MV-4-11 (cell line): ENCODE results near the gene CTIF.
"Not testable (repeated sequence)": the region's sequence is repeated elsewhere in the genome, so short reads cannot be mapped to it uniquely, and the experiment has no call there.

Source experiments
- DNase-seq: peaks from one replicate; lab custom pipeline; 2025; lab: John Stamatoyannopoulos, UW

The CTIF gene

DNA sequence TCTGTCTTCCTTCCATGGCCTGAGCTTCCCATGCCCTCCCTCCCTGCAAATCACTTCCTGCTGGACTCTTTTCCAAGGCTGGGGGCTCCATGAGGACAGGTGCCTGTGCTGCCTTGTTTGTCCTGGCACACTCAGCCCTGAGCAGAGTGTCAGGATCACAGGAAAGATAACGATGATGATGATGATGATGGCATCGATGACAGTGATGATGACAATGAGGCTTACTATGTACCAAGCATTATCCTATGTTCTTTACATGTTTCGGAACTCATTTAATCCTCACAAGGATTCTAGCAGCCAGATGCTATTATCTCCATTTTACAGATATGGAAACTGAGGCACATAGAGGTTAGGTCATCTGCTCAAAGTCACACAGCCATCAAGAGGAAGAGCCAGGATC lies 170.0 kb downstream of the CTIF start:
- DNase-seq: no peak

DNA sequence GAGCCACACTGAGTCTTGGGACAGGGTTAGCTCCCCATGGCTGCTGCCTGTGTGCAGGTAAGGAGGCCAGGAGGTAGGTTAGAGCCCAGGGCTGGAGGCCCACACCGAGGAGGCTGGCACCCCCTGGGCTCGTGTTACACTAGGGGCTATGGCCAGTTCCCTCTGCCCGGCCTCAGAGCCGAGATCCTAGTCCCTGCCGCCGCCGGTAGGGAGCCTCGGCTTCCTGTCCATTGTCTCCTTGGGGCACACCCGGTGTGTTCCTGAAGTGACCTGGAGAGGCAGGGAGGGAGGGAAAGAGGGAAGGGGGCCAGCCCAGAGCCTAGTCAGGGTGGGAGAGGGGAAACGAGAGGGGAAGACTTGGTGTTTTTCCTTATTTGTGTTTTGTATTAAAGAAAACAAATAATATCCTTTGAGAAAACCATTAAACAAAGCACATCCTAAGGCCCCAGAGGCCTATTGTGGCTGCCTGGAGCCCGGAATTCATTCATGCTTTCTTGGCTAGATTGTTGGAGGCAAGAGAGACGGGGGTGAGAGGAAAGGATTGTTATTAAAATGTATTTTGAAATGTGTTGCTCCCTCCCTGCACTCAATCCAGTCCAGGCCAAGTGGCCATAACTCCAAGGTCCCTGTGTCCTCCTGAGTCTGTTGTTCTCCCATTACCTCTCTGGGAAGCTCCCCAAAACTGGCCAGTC lies 170.7 kb downstream of the CTIF start:
- DNase-seq: no peak

DNA sequence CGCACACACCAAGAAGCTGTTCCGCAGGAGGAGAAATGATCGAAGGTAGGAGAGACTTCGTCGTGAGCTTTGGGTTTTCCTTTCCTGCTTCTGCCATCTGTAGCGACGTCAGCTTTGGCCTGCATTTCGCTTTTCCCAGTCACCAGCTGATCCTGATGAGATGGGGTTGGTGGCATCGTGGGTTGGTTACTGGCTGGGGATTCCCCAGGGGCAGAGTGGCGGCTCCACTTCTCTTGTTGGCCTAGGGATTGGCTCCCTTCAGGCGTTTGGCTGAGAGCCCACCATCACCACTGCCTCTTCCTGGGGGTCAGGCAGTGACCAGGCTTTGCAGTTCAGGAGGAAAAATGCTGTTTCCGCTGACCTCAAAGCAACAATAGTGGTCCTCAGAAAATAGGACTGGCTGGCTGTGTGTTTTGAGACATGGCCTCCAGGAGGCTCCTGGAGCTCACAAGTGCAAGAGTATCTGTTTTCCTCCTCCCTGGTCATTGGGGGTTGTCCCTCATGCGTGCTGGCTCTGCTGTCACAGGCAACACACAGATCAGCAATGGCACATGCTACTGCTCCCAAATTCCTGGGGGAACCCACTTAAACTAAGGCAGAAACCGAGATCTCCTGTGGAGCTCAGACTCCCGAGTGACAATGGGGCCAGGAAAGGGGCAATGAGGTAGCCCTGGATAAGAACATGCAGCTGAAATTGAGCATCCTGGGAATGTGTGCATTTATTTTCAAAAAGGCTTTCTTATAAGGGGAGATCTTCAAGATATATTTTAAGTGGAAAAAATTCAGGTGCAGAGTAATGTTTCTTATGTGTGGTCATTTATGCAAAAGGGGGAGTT lies 173.0 kb downstream of the CTIF start:
- peak; percentile 53 for DNase-seq

DNA sequence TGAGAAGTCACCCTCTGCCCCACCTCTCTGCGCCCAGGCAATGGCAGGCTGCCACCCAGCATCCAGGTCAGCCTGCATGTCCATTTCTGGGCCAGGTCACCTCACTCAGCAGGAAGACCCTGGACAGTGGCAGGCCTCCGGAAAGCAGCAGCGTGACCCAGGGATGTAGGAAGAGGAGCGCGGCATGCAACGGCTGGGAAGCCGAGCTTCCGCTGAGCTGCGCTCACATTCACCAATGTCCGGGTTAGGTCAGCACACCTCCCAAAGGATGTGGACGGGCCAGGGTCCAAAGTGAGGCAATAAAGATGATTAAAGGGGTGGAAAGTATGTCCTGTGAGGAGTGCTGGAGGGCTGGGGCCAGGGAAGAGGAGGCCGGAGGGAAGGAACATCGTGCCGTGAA lies 174.5 kb downstream of the CTIF start:
- no peak for DNase-seq

DNA sequence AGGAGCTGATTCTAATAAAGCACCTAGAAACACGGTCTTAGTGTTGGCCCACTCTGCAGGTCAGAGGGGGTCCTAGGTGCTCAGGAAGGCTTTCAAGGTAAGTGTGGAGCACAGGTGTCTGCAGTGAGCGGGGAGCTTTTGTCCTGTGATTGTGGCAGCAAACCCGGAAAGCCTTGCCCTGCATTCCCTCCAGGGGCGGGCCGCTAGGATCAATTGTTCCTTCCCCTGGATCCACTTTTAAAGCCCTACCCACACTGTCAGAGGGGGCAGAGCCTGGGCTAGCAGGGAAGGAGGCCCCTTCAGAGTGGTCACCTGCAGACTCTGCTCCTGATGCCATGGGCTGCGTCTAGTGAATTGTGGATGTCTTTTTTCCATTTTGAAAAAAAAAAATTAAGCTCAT lies 176.0 kb downstream of the CTIF start:
- no peak for DNase-seq

DNA sequence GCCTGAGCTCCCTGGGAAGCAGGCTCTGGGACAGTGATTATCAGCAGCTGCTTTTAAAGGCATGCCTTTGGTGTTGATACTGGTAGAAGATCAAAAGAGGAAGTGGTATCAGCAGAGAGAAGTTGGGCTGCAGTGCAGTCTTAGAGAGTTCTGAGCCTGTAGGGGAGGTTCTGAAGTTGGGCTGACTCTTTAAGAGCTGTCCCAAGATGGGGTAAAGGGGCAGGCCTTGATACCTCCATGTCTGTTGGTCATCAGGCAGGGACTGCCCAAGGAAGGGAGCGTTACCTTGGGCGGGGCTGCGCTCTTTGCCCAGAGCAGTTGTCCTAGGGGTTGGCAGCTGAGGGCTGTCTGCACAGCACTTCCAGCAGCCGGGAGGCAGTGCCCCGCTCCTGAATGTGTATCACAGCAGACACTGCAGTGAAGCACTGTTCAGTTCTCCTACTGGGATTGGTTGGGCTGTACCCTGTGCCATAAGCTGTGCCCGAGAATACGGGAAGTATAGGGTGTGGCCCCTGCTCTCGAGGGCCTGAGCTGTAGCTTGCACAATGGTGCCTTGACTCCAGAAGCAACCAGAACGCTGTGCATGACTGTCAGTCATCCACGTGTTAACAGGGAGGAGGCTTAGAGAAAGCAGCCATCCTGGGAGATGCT lies 177.0 kb downstream of the CTIF start:
- DNase-seq: peak; percentile 95

DNA sequence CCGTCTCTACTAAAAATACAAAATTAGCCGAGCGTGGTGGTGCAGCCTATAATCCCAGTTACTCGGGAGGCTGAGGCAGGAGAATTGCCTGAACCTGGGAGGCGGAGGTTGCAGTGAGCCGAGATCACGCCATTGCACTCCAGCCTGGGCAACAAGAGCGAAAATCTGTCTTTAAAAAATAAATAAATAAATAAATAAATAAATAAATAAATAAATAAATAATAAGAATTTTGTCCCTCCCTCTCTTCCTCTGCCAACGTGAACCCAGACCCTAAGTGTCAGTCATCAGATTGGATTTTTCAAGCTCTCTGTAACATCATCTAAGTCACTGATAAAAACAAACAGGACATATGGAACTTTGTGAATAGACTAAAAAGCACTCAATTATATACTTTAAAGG lies 178.4 kb downstream of the CTIF start:
- not testable (repeated sequence) for DNase-seq

DNA sequence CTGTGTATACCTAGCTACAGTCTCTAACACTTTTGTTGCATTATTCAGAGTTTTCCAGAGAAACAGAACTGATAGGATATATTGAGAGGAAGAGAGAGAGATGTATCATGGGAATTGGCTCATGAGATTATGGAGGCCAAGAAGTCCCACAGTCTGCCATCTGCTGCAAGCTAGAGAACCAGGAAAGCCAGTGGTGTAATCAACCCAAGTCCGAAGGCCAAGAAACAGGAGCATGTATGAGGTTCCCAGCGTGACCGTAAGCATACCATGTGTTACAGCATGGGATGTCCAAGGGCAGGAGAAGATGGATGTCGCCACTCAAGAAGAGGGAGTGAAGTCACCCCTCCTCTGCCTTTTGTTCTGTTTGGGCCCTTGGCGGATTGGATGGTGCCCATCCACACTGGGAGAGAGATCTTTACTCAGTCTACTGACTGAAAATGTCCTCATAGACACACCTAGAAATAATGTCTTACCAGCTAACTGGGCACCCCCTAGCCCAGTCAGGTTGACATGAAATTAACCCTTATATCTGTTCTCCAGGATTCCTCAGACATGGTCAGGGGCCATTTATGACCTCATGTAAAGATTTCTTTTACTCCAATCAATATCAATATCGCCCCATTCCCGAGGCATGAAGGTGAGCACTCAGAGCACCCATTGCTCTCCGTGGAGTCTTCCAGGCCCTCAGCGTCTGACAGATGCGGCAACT lies 179.6 kb downstream of the CTIF start:
- no peak for DNase-seq

DNA sequence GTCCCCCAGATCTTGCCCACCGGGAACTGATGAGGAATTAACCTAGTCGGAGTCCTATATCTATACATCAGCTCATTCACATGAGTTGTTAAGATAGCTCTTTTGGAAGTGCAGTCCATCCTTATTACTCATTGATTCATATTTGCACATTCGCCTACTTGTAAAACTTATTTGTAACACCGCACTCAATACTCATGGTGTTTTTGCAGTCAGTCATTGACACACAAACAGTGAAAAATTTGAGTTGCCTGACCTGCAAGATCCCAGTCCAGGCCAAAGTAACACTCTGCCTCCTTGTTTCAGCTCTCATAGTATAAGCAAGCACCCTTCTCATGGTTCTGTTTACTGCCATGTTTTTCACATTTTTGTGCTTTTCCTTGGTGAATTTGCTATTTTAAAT lies 180.6 kb downstream of the CTIF start:
- no peak for DNase-seq

DNA sequence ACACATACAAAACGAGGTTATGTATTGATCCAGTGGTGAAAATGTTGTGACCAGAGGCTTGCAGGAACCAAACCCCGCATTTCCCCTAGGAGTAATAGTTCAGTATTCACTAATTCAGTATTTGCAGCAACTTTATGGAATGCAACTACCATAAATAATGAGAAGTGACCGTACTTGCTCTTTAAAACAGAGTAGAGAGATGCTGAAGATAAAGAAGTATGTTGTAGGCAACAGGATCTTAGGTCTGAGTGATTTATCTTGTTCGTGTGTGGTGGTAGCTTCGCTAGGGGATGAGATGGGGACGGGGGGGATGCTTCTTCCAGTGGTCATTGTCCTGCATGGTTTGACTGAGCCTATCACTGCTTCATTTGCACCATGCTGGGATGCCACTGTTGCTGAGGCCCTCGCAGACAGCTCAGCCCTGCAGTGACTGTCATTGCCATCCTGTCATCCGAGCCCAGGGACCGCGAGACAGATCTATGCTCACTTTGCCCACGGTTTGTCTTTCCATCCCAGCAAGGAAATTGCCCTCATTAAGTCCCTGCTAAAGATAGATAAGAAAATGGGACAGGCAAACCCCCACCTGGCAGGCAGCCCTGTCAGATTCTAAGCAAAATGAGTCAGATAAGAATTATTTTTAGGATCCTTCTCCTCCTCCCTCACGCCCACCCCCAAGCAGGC lies 181.3 kb downstream of the CTIF start:
- DNase-seq: no peak

DNA sequence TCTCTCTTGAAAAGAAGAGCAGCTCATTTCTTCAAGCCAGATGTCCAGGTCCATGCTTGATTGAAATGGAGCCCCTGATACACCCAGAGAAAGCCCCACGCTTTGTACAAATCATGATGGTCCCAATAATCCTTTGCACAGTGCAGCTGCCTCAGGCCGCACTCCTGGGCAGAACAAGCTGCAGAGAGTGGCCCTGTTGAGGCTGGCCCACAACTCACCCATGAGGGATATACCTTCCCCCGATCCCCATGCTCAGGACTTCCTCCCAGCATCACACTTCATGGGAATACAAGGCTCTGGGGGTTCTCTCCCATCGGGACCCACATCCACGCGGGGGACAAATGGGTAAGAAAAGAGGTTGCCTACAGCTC lies 181.8 kb downstream of the CTIF start:
- DNase-seq: no peak

DNA sequence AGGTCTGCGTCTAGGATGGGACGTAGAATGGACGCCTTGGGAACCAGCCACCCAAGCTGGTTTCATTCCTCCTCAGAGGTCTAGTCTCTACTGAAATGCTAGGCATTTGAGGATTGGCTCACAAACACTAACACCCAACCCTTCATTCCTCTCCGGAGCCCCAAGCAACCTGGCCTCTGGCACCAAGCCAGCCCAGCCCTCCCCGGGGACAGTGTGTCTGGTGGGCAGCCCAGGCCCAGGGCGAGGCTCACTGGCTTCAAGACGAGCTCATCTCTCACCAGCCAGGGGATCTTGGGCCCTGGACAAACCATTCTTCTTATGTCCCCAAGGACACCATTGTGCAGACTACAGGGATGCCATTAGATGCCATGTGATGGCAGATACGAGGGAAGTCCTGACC lies 182.5 kb downstream of the CTIF start:
- DNase-seq: no peak

DNA sequence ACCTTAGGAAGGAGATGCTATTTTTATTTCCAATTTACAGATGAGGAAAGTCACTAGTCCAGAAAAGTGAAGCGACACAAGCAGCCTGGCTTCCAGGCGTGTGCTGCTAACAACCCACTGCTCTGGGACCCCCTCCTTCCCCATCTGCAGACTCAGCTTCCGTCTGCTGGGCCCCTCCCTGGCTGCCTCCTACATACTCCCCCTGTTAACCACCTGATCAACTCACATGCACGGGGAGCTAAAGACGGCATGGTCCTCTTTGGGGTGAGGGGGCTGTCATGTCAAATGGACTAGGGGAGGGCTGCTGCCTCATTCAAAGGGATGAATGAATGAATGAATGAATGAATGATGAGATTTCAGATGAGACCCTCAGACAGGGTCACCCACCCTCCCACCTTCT lies 184.2 kb downstream of the CTIF start:
- no peak for DNase-seq

DNA sequence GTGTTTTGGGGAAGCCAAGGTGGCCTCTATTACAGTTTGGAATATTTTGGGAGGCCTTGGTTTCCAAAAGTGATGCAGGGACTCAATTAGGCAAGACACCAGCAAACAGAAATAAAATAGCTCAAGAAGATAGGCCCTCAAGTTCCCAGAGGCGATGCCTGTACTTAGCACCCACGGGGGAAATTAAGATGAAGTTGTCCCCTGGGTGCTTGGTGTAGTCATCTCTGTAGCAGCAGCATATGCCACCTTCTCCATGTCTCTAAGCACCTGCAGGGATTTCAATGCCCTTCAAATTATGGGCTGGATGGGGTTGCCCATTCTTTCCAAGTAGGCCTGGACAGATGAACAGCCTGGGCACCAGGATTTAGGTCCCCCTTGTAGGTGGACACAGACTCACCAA lies 185.0 kb downstream of the CTIF start:
- no peak for DNase-seq

DNA sequence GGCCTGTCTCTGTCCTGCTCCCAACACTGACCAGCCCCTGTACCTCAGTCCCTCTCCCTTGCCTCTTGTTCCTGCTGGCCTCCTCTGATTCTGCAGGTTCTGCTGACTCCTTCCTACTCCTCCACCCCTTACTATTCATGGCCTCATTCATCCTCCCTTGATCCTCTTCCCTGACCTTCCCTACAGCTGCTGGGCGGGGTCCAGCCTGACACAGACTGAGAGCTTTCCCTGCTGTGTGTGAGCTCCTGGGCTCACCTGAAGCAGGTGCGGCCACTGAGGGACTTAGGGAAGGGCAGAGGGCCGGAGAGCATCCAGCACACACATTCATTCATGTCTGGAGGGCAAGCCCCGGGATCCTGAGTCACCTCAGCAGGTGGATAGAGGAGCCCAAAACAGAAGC lies 185.6 kb downstream of the CTIF start:
- DNase-seq: no peak

DNA sequence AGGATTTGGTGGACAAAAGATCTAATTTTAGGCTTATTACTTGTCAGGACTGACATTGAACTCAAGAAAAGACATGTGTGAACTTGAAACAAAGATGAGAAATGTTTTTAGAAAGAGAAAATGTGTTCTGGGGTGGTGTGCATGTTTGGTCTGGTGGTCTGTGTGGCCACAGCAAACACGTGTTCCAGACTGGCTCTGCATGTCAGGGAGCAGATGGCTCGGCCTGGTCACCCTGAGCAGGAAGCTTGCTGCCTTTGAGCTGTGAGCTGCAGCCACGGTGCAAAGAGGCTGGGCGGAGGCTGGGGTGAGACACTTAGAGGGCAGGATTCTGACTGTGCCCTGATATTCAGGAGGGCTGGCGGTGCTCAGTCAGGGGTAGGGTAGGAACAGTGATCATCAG lies 186.1 kb downstream of the CTIF start:
- no peak for DNase-seq

DNA sequence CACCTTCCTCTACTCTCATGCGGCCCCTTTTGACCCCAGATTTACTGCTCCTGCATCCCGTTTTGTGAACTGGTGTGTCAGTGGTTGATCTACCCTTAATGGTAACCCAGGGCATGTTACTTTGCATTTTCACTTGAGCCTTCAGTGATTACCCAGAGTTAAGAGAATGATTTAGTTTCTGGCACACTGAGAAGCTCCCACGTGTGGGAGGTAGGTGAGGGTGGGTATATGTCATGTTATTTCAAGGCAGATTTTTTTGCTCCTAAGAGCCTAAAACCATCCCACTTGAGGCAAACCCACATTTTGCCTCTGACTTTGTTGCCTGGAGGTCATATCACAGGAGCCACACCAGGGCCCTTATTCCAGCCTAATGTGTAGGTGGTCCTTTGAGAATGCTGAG lies 186.7 kb downstream of the CTIF start:
- DNase-seq: no peak

DNA sequence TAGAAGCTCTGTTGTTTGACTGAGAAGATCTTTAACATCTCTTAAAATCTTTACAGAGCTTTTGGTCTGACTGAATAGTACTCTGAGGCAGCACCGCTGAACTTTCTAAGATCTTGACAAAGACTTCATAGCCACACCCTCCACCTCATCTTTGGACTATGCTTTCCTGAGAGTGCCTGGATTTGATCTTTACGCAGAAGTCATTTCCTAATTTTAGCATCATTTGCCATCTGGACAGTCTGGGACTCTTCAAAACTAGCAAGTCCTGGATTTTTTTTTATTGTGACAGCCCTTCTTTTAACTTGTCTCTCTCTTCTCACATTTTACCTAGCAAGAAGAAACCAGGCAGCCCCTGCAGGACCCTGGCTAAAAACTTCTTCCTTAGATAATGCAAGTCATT lies 188.8 kb downstream of the CTIF start:
- DNase-seq: peak; percentile 33

DNA sequence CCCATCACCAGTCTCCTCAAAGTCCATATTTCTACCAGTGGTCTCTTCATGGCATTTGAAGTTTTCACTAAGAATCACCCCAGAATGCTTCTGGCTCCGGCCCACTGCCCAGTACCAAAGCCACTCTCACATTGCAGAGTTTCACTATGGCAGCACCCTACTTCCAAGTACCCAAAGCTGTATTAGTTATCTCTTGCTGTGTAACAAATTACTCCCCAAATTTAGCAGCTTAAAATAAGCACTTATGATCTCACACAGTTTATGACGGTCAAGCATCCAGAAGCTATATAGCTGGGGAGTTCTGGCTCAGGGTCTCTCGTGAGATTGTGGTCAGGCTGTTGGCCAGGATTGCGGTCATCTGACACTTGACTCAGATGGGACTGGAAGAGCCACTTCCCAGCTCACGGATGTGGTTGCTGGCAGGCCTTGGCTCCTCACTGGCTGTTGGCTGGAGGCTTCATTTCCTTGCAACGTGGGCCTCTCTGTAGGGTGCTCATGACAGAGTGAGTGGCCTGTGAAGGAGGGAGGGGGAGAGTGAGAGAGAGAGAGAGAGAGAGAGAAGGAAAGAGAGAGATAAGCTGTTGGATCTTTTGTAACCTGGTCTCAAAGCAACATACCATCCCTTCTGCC lies 189.5 kb downstream of the CTIF start:
- DNase-seq: peak; percentile 86

DNA sequence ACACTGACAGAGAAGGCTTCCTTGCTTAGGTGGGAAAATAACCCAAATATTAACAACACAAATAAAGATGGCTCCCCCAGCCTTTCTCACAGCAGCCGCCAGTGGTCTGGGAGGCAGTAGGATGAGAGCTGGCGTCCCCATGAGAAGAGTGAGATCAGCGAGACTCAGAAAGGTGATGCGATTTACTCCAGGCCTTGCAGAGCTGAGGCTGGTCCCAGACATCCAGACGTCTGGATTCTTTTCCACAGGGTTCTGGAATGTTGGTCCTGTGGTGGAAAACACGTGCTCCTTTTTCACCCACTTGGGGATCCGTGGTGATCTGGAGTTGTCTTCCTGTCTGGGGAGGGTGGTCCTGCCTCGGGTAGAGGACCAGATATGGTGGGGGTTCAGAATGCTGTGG lies 190.6 kb downstream of the CTIF start:
- no peak for DNase-seq

DNA sequence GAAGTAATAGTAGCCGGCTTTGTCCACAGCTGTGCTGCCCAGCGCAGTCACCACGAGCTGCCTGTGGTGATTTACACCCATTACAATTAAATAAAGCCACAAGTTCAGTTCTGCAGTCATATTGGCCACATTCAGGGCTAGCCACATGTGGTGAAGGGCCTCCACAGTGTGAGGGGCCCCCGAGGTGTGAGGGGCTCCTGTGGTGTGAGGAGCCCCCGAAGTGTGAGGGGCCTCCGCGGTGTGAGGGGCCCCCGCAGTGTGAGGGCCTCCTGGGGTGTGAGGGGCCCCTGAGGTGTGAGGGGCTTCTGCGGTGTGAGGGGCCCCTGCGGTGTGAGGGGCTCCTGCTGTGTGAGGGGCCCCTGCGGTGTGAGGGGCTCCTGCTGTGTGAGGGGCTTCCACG lies 191.2 kb downstream of the CTIF start:
- DNase-seq: no peak
